ENCODE results near the gene FBXW10. TPM values are rescaled to one million over a fixed set of nuclear protein-coding genes. Genes with fewer than 3 reads are reported as not detected.
A peak's percentile ranks its signal among the peaks of the same experiment; 100 is the strongest.
"Not testable (repeated sequence)": the region's sequence is repeated elsewhere in the genome, so short reads cannot be mapped to it uniquely, and the experiment has no call there.

The FBXW10 gene
- total RNA-seq: not detected in 2 replicates

- not testable (repeated sequence) for H3K36me3 ChIP-seq (ENCODE audit: control insufficient read depth, insufficient read depth, low read length); DNase-seq (ENCODE audit: low read depth); H3K4me3 ChIP-seq (ENCODE audit: low read depth, low read length); FAIRE-seq; H3K27me3 ChIP-seq (ENCODE audit: control insufficient read depth, insufficient read depth, low read length)
Measured at GRCh38 chr17:18743699-18744421, at the start of gene FBXW10. Gene FBXW10, plus strand, starts transcription at chr17:18744054. Its CDS starts 191 bp downstream, at chr17:18744245.

DNA sequence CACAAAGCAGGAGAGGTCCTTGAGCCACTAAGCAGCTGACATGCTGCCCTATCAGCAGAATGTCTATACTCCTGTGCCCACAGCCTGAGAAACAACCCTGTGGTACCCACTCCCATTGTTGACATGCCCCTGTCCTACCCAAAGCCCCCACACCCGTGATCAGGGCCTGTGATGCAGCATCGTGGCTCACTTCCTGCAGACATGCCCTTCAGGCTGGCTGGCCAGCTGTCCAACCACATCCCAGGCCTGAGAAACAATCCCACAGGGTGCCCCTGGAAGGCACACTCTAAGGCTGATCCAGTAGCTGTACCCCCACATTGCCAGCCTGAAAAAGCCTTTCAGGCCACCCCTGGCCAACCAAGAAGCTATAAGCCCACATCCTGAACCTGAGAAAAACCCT, 48.7 kb upstream of the FBXW10 start:
- H3K36me3 ChIP-seq (ENCODE audit: control insufficient read depth, insufficient read depth, low read length); DNase-seq (ENCODE audit: low read depth); FAIRE-seq; H3K4me3 ChIP-seq (ENCODE audit: low read depth, low read length); H3K27me3 ChIP-seq (ENCODE audit: control insufficient read depth, insufficient read depth, low read length): not testable (repeated sequence)

GRCh38 chr17:18698473-18699103, 45.3 kb upstream of the FBXW10 start:
- DNase-seq (ENCODE audit: low read depth); FAIRE-seq: not testable (repeated sequence)

DNA sequence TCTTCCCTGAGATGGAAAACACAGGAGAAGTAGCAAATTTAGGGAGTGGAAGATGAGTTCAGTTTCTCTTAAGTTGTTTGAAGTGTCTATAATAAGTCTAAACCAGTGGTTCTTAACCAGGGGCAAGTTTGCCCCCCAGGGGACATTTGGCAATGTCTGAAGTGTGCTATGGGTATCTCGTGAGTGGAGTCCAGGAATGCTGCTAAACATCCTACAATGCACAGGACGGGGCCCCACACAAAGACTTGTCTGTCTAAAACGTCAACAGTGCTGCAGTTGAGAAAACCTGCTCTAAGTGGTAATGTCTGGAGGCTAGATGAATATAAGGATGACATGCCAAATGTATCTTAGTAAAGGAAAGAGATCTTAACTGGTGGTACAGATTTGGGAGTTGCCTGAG, 37.9 kb upstream of the FBXW10 start:
- not testable (repeated sequence) for H3K27me3 ChIP-seq (ENCODE audit: control insufficient read depth, insufficient read depth, low read length); H3K4me3 ChIP-seq (ENCODE audit: low read depth, low read length); DNase-seq (ENCODE audit: low read depth); H3K36me3 ChIP-seq (ENCODE audit: control insufficient read depth, insufficient read depth, low read length); FAIRE-seq

More at GRCh38 chr17:18698473-18699103, 45.3 kb upstream of the FBXW10 start:
- H3K27me3 ChIP-seq (ENCODE audit: control insufficient read depth, insufficient read depth, low read length); H3K36me3 ChIP-seq (ENCODE audit: control insufficient read depth, insufficient read depth, low read length): not testable (repeated sequence)
- peak overlapping the region; percentile 48 for H3K4me3 ChIP-seq (ENCODE audit: low read depth, low read length)

DNA sequence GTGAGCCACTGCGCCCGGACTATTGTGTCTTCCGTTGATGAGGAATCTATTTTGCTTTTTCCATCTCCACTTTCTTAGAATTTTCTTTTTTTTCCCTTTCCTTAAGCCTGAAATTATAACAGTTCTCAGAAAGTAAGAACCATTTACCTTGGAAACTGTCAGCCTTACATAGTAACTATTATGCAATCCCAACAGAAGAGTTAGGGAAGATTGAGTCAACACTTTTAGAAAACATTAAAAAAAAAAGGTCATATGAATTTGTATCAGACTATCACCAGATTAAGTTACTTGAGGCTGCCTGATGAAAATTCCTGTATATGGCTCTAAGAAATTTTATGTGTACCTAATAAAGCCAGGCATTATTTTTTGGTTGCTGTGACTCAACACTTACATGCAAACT, 35.6 kb upstream of the FBXW10 start:
- H3K27me3 ChIP-seq (ENCODE audit: control insufficient read depth, insufficient read depth, low read length); FAIRE-seq: not testable (repeated sequence)

DNA sequence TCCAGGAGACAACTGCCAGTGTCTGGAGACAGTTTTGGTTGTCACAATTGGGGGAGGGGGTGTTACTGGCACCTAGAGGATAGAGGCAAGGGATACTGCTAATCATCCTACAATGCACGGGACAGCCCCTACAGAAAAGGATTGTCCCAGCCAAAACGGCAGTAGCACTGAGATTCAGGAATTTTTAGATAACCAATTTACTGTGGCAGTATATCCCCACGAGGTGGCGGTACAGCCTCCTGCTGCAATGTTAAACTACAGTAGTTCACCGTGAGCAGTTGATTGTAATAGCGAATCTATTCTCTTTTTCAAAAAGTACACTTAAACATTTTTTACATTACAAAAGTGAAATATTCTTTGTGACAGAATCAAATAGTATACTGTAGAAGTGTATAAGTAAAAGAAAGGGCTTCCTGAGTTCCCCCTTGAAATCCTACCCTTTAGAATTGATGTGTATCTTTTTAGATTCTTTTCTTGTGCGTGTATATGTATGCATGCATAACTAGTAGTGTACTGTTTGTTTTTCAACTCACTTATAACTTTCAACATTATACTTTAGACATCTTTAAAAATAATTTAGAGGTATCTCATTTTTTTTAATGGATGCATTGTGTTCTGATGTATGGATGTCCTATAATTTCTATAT, 31.4 kb upstream of the FBXW10 start:
- H3K27me3 ChIP-seq (ENCODE audit: control insufficient read depth, insufficient read depth, low read length); H3K36me3 ChIP-seq (ENCODE audit: control insufficient read depth, insufficient read depth, low read length); H3K4me3 ChIP-seq (ENCODE audit: low read depth, low read length): not testable (repeated sequence)
- DNase-seq (ENCODE audit: low read depth): peak; percentile 37
- peak; percentile 34 for TF ChIP-seq CTCF (IDR thresholded peaks at IDR 0.05; ENCODE audit: insufficient read depth, low read length, severe bottlenecking)
- peak; percentile 36 for FAIRE-seq

More for the DNA sequence above, 35.6 kb upstream of the FBXW10 start:
- H3K36me3 ChIP-seq (ENCODE audit: control insufficient read depth, insufficient read depth, low read length); H3K4me3 ChIP-seq (ENCODE audit: low read depth, low read length): not testable (repeated sequence)
- peak; percentile 6 for DNase-seq (ENCODE audit: low read depth)

- DNase-seq (ENCODE audit: low read depth) (peak; percentile 89), FAIRE-seq (peak; percentile 88)
- not testable (repeated sequence) for H3K27me3 ChIP-seq (ENCODE audit: control insufficient read depth, insufficient read depth, low read length); H3K36me3 ChIP-seq (ENCODE audit: control insufficient read depth, insufficient read depth, low read length); H3K4me3 ChIP-seq (ENCODE audit: low read depth, low read length)
Measured at GRCh38 chr17:18718643-18719427, 25.0 kb upstream of the FBXW10 start.

DNA sequence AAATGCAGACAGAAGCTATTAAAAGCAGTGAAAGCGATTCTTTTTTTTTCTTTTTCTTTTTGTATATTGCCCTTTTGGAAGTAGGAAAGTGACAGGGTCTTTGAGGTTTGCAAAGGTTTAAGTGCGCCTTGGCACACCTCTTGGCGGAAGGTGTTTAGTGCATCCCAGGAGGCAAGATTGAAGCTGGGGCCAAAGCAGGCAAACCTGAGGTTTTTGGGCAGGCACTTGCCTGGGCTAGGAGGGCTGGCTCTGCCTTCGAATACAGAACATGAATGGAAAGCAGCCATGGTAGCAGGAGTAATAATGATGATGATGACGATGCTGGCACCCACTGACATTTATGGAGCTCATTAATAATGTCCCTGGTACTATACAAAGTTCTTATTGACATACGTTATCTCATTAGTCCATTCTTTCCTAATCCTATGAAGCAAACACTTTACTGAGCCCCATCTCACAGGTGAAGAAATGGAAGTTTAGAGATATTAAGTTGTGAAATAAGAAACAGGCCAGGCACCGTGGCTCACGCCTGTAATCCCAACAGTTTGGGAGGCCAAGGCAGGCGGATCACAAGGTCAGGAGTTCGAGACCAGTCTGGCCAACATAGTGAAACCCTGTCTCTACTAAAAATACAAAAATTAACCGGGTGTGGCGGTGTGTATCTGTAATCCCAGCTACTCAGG, 24.3 kb upstream of the FBXW10 start:
- not testable (repeated sequence) for H3K27me3 ChIP-seq (ENCODE audit: control insufficient read depth, insufficient read depth, low read length); DNase-seq (ENCODE audit: low read depth); H3K4me3 ChIP-seq (ENCODE audit: low read depth, low read length); H3K36me3 ChIP-seq (ENCODE audit: control insufficient read depth, insufficient read depth, low read length)
- FAIRE-seq: peak; percentile 47

GRCh38 chr17:18721775-18722547, 21.9 kb upstream of the FBXW10 start:
- DNase-seq (ENCODE audit: low read depth); H3K36me3 ChIP-seq (ENCODE audit: control insufficient read depth, insufficient read depth, low read length); H3K27me3 ChIP-seq (ENCODE audit: control insufficient read depth, insufficient read depth, low read length); H3K4me3 ChIP-seq (ENCODE audit: low read depth, low read length): not testable (repeated sequence)
- peak; percentile 97 for FAIRE-seq

DNA sequence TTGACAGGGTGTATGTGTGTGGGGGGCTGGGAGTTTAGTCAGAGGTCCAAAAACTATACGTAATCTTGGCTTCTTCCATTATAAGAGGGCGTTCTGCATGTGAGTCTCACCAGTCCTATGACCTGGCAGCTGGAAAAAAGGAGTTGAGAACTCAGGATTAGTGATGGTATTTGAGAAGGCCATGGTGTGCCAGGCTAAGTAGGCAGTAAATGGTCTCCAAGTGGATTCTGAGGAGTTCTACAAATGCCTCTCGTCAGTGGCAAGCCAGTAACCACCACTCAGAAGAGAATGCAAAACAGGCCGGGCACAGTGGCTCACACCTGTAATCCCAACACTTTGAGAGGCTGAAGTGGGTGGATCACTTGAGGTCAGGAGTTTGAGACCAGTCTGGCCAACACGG, 21.2 kb upstream of the FBXW10 start:
- H3K27me3 ChIP-seq (ENCODE audit: control insufficient read depth, insufficient read depth, low read length); DNase-seq (ENCODE audit: low read depth); H3K4me3 ChIP-seq (ENCODE audit: low read depth, low read length); FAIRE-seq; H3K36me3 ChIP-seq (ENCODE audit: control insufficient read depth, insufficient read depth, low read length): not testable (repeated sequence)

DNA sequence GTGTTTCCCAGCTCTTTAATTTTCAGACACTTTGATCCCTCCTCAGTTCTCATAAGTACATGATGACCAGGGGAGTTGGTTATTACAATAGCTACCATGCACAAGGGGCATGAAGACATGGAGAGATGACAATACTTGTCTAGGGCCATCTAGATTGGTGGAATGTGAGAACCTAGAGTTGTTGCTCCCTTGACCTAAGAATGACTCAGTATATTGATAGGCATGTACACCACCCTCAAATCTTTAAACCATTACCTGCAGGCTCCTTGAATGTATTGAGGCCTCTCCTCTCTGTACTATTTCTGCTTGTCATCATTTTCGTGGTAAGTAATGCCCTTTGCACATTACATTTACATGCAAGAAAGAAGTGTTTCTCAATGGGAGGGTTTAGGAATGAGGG, 20.3 kb upstream of the FBXW10 start:
- FAIRE-seq; H3K4me3 ChIP-seq (ENCODE audit: low read depth, low read length); H3K36me3 ChIP-seq (ENCODE audit: control insufficient read depth, insufficient read depth, low read length); H3K27me3 ChIP-seq (ENCODE audit: control insufficient read depth, insufficient read depth, low read length): not testable (repeated sequence)
- peak; percentile 15 for DNase-seq (ENCODE audit: low read depth)

- H3K27me3 ChIP-seq (ENCODE audit: control insufficient read depth, insufficient read depth, low read length); DNase-seq (ENCODE audit: low read depth); H3K36me3 ChIP-seq (ENCODE audit: control insufficient read depth, insufficient read depth, low read length); H3K4me3 ChIP-seq (ENCODE audit: low read depth, low read length): not testable (repeated sequence)
- FAIRE-seq: peak; percentile 97
Measured at GRCh38 chr17:18732438-18732837, 11.4 kb upstream of the FBXW10 start.

Measured in bronchial epithelial cell (primary cell).